Esophagus muscularis mucosa (tissue), 4 donors: Measurements from ENCODE around the gene DYNC1I1.

Experiments used
- EP300 ChIP-seq: sonication (generic); formaldehyde crosslinking; IDR thresholded peaks from one replicate; pipeline ENCODE4 v1.6.1; 2017; ENCODE audit warnings: antibody characterized with exemption
- POLR2A ChIP-seq: fragments of 450-650 bp; IDR thresholded peaks from one replicate; pipeline ENCODE4 v1.6.1; 2017; ENCODE audit warnings: antibody characterized with exemption, moderate library complexity, mild to moderate bottlenecking, low read depth
- POLR2AphosphoS5 ChIP-seq, 2 donors: sonication (generic); formaldehyde crosslinking; IDR thresholded peaks; one replicate each; pipeline ENCODE4 v1.6.1; 2017; ENCODE audit warnings: antibody characterized with exemption in 2 of 2
- TF ChIP-seq, protein P1 (sequence below), 3 experiments: fragments of 200-600 bp in 2 of 3; fragments of 450-650 bp in 1 of 3; sonication (generic) in 2 of 3; IDR thresholded peaks; one replicate each; pipeline ENCODE4 v1.5.1; 2017 to 2019; ENCODE audit warnings: antibody characterized with exemption in 3 of 3, mild to moderate bottlenecking in 2 of 3, moderate library complexity in 1 of 3

DNA sequence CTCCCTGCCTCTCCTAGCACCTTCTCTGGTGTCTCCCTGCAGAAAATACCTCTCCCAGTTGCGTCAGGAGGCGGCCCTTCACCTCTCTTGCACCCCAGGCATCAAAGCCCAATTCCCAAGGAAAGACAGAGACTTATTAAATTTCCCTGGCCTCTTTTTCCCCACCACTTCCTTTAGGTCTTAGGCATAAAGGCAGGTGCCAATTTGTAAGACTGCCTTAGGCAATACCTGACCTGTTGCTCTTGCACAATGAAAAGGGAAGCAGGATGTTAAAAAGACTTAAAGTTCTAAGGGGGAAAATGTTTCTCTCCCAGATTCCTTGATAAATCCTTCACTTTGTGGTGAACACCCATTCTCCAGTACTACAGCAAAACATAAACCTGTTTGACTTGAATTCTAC is 362.9 kb downstream of the DYNC1I1 start:
- TF ChIP-seq, protein P1, sequence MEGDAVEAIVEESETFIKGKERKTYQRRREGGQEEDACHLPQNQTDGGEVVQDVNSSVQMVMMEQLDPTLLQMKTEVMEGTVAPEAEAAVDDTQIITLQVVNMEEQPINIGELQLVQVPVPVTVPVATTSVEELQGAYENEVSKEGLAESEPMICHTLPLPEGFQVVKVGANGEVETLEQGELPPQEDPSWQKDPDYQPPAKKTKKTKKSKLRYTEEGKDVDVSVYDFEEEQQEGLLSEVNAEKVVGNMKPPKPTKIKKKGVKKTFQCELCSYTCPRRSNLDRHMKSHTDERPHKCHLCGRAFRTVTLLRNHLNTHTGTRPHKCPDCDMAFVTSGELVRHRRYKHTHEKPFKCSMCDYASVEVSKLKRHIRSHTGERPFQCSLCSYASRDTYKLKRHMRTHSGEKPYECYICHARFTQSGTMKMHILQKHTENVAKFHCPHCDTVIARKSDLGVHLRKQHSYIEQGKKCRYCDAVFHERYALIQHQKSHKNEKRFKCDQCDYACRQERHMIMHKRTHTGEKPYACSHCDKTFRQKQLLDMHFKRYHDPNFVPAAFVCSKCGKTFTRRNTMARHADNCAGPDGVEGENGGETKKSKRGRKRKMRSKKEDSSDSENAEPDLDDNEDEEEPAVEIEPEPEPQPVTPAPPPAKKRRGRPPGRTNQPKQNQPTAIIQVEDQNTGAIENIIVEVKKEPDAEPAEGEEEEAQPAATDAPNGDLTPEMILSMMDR (IDR thresholded peaks at IDR 0.05): no peak
- no peak for TF ChIP-seq POLR2A
- no peak for TF ChIP-seq EP300
- TF ChIP-seq POLR2AphosphoS5 (IDR thresholded peaks at IDR 0.05): no peak
